ENCODE measurements around the gene FBXL22.

Gene FBXL22, protein sequence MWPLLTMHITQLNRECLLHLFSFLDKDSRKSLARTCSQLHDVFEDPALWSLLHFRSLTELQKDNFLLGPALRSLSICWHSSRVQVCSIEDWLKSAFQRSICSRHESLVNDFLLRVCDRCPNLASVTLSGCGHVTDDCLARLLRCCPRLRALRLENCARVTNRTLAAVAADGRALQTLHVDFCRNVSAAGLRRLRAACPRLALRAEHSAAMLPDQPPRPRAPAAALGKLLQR
- 1.5 to 2.7 reads per million in 2 donors for total RNA-seq

DNA sequence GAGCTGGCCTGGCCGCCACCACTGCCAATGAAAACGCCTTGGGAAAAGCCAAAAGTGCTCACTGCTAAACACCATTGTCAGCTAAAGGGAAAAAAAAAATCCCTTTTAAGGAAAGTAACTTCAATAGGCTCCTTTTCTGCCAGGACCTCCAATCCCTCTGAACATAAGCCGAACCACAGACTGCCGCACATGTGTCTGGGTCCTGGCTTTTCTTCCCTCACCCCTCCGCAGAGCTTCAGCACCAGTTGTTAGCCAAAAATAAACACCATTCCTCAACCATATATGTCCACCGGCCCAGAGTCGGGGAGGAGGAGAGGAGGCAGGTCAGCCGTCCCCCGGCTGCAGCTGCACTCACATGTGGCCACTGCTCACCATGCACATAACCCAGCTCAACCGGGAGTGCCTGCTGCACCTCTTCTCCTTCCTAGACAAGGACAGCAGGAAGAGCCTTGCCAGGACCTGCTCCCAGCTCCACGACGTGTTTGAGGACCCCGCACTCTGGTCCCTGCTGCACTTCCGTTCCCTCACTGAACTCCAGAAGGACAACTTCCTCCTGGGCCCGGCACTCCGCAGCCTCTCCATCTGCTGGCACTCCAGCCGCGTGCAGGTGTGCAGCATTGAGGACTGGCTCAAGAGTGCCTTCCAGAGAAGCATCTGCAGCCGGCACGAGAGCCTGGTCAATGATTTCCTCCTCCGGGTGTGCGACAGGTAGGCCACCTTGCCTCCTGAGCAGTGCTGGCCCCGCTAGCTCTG, at the start of gene FBXL22:
TSS of gene FBXL22 (plus strand) at position 350 of the 753 bp plus-strand sequence. CDS start at position 356, 6 bp downstream.
- no peak for DNase-seq

DNA sequence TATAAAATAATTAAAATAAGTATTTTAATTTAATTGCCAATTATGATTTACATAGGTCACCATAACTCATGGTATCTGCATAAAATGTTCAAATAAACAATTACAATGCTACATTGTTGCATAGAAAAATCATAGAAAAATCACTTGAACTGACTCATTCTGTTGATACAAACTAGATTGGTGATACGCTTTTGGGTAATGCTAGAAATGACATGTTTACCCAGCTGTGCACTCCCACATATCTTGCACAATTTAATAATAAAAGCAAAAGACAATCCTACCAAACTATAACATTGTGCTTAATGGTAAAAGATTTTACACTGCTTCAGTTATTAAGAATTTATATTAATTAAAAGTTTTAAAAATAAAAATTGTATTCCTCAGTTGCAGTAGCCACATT, 45.8 kb upstream of the FBXL22 start:
- DNase-seq = no peak

DNA sequence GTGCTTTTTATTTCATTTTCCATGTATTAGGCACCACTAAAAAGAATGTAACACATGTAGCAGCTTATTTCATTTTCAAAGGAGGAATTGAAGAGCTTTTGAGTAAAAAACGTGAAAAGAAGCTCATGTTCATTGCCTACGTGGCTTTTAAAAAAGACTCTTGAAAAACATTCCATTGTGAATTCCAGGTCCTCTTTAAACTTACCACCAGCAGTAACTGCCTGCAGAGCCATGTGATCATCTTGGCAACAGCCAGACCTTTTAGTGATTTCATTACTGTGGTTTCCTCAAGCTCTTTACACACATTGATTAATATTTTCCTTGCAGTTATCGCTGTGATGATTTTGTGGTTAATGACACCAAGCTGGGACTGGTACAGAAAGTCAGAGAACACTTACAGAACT, 43.8 kb upstream of the FBXL22 start:
- DNase-seq = no peak

DNA sequence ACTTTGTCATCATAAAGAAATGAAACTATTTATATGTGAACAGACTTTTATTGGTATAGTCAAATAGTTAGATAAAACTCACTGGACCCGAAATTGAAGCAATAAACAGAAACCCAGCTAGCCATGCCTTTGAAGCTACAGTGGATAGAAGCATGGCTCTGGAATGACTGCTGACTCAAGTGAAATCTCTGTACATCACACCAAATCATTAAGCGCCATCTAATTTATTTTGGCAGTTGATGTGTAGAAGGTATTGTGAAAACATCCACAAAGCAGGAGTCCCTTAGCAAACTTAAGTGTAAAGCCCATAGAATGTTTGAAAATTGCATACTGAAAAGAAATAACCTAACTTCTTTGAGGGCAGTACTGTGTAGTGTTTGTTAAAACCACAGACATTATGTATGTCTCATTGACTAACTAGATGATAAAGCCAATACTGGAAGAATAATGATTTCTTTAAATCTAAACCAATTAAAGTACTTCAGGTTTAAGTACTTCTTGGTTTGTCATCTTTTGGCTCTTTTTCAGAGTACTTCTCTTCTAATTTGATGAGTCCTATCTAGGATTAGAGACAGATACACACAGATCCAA, 42.8 kb upstream of the FBXL22 start:
- DNase-seq = no peak

DNA sequence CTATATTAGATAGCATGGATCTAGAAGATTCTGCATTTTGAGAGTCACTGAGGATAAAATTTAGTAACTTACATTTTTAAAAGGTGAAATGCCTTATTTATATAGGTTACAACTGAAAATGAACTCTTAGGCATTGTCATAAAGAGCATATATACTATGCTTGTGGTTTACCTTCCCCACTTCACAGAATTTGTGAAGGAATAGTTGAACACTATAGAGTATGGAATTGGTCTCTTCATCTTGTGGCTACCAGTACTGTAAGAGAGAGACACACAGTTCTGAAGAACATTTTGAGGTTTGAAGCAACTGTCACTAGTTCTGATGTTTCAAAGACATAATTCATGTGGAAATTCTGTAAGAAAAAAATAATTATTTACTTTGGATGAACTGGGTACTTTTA, 41.7 kb upstream of the FBXL22 start:
- no peak for DNase-seq

DNA sequence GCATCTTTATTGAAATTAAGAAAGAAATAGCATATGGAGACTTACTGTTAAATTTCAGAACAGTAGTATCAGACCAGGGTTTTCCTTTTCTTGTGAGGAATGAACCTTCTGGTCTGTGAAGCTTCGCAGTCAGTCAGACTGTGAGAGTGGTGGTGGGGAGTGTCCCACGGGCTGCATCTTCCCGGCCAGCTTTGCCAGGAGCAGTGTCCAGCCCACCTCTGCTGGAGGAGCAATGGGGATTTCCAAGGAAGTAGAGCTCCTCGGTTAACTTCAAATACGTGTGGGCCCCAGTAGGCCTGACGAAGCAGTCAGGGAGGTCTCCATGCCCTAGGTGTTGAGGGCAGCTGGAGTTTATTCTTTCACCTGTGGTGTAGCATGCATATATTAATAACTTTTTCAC, 40.9 kb upstream of the FBXL22 start:
- DNase-seq = no peak

DNA sequence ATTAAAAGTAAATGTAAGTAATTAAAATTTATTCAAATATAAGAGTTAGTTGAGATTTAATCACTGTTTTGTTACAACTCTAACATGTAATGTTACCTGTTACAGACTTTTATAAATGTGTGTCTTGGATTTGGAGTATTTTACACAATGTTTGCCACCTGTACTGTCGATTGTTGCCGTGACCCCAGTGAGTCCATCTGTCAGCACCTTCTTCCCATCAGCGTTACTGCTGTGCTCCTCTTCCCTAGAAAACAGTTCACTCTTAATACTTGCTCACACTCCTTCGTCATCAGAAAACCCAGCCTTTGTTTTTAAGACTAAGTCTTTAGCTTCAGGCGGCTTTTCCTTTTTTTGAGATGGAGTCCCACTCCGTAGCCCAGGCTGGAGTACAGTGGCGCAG, 40.5 kb upstream of the FBXL22 start:
- no peak for DNase-seq

DNA sequence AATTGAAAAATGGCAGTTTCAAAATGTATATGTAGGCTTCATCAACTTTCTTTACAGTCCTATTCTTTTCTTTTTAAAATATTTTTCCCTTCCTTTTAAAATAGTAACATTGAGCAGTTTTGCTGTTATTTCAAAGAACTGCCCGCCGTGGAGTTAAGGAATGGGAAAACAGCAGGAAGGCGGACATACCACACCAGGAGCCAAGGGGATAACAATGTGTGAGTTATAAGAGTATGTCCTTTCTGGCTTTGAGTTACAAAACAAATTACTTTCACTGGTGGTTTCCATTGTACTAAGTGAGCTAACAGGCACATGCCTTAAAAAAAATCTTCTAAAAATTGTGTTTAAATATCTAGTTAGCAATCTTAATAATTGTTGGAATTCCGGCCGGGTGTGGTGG, 37.4 kb upstream of the FBXL22 start:
- no peak for DNase-seq

DNA sequence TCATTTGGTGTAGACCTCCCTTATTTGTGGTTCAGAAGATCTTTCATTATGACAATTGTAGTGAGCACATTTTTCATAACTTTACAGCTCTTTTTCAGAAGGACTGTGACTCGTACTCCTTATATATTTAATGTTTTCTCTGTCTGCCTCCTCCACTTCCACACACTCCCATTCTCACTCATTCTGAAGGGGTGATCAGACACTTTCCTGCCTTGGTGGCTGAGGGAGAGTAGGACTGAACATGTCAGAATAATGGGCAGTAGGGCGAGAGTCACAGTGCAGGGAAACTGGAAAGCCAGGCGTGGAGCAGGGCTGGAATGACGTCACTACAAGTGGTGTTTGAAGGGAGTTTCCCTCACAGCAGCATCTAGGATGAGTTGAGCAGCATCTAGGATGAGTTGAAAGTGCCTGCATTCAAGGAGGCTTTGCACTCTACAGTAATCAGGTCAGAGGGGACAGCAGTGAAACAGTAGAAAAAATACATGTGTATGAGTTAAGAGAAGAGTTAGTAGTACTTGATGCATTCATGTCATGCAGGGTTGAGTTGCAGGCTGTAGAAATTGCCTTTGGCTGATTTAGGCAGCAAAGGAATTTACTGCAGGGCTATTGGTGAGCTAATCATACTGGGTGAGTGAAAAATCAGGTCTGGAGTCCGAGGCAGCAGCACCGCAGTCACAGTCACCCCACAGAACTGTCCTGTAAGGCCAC, 36.3 kb upstream of the FBXL22 start:
- DNase-seq = no peak

DNA sequence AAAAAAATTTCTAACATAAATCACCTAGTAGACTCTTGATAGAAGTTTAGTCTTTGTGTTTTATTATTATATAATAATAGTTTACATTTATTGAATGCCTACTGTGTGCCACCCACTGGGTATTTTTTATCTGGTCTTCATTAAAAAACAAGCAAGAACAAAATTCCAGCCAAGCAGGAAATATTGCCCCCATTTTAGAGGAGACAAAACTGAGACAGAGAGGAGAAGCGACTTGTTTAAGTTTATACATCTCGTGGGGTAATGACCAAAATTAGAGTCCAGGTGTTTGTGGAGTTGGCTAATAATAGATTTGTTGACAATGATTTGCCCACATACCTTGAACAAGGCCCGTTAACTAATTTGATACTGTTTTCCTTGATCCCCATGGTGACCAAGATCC, 33.1 kb upstream of the FBXL22 start:
- DNase-seq = no peak

DNA sequence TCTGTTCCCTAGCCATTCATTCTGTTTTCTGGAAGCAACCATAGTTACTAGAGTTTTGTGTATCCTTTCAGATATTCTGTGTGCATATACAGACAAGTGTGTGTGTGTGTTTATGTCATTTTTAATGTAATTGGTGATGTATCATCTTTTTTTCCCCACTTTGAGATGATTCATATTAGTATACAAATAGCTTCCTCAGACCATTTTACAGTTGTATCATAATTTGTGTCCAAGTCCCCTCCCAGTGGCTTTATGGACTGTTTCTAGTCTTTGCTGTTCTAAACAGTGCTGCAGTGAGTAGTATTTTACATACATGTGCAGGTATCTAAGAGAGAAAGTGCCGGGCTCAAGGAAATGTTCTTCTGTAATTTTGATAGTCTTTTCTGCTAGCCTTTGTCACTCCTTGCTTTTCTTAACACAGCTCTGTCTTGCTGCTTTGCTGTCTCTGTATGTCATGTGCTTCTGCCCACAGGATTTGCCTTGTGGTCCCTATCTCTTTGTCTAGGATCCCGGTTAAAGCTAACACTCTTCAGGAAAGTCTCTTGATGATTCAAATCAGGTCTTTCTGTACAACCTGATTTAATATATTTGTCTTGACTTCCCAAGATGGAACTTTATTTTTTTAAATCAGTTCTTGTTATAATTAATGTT, 31.5 kb upstream of the FBXL22 start:
- DNase-seq = no peak

DNA sequence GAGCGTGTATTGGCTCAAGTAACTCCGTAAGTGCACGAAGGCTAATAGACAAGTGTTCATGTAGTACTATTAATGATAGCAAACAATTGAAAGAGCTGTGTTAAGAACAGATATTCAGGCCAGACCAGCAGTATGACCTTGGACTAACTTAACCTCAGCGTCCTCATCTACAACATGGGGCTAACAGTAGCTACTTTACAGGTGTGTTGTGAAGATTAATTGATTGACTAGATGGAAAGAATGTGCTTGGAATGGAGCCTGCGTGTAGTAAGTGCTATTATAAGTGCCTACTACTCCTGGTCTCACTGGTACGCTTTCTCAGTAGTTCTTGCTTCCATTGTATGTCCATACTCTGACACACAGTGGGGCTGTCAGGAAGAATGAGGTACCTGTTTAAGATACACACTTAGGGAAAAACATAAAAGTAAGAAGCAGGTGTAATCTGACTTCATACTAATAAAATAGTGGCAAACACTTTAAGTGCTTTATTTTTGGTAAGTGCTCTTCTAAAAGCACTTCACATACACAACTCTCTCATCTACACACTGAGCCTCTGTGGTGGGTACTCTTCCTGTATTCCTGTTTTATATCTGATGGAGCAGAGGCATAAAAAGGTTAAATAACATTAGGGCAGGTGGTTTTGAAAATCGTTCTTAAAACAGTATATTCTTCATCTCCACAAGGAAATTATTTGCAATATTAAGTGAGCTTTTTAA, 24.3 kb upstream of the FBXL22 start:
- DNase-seq = no peak

DNA sequence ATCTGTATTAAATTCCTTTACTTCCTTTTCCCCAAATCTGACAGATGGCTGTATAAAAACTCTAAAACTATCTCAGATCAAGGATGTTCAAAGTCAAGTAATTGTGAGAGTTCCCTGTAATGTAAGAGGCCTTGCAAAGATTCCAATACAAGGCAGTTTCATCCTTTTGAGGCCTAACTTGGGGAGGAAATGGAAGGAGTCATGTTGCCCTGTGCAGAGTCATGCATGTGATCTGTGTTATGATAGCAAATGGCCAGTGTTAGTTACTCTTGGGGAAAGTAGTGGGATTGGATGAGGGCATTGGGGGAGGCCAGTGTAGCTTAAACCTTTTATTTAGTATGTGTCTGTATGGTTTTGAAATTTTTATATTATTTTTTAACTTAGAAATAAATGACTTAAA, 23.7 kb upstream of the FBXL22 start:
- DNase-seq = no peak

DNA sequence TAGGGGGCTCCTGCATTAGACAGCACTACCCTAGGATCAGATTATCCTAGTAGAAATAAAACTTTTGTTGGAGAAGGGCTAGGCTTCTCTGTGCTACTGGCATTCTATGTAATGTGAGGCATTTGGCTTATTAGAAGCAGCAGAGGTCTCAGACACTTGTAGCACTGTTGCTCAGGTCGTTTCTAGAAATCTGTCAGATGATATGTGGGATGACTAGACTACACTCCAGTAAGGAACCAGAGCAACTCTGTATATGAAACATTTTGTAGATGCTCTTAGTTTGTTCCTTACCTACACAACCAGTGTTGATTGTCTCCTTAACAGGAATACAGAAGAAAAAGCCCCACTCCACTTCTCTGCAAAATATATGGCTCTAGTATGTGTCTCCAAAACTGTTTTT, 21.9 kb upstream of the FBXL22 start:
- no peak for DNase-seq

DNA sequence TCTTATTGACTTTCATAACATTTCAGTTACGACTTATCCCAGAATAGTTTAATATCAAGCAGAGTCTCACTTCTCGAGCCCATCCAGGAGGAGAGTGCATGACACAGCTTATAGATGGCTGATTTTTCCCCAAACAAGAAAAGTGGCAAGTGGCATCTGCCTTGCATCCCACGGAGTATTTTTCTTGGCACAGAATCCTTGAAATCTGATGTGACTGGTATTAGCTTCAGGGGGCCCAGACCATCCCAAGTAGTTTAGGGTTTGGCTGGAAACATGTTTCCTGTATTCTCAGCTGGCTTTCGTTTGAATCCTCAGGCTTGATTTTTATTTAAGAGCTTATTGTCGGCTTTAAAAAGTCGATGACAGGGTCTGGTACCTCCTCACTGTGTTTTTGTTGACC, 20.7 kb upstream of the FBXL22 start:
- DNase-seq = no peak

DNA sequence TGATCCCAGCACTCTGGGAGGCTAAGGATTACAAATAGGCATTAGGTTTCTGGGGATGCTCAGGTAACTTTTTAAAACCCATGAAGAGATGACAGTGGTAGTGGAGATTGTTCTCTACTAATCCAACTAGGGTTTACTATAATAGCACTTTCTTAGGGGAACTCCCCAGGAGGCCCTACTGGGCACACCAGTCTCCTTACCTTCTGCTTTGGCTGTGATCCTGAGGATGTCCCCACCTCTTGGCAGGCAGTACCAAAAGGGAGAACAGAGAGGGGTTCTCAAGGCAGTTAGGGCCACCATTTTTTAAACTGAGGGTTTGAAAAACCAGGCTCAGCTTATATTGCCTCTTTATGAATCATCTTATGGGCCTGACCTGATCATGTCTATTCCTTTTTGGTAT, 15.0 kb upstream of the FBXL22 start:
- no peak for DNase-seq

DNA sequence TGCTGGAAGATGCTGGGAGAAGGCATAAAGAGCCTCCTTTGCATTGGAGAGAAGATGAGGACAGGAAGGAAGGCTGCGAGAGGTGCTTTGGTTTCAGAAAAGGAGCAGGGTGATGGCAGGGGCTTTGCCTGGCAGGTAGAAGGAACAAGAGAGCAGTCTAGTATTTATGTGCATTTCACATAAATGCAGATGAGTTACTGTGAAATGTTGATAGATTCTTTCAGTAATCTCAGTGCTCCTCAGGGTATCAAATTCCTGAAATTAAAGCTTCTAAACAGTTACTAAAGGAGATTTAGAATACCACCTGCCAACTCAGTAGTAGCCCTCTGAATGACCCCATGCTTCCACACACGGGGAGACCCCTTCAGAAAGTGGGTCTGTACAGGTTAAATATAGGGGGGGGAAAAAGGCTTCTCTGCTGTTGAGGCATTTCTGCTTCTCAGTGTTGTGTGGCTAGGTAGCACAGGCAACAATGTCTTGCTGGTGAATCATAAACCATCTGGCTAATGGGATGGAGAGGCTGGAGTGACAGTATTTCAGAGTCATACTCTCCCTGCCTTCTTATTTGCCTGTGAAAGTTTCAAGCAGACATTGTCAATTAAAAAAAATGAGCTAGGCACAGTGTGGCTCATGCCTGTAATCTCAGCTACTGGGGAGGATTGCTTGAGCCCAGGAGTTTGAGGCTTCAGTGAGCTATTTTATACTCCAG, 14.3 kb upstream of the FBXL22 start:
- DNase-seq = no peak

DNA sequence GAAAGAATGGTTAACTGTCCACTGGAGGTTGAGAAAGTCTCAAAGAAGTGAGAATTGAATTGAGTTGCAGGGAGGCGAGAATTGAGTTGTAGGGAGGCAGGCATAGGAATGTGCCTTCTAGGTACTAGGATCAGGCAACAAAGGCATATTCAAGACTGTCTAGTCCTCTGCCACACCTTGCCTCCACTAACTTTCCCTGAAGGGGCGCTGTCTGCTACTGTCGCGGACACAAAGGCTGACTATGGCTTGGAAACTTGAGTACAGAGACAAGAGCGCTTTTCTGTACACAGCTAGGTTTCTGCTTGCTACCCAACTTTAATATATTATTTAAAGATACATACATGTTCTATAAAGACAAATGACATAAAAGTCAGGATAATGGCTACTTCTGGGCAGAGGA, 10.4 kb upstream of the FBXL22 start:
- DNase-seq = no peak

DNA sequence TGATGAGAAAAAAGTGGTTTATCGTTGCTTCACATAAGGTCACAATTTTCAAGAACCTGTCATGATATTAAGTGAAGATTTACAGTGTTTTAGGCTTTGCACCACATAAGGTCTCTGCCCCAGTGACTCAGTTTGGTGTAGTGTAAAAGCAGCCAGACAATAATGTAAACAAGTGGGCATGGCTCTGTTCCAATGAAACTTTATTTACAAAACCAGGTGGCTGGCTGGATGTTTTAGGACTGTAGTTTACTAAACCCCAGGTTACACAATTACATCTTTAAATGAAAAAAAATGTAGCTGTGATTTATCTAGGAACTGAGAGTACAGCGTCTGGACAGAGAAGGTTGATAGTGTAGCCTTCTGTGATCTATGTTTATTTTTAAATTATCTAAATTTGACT, 9.7 kb upstream of the FBXL22 start:
- DNase-seq = no peak

DNA sequence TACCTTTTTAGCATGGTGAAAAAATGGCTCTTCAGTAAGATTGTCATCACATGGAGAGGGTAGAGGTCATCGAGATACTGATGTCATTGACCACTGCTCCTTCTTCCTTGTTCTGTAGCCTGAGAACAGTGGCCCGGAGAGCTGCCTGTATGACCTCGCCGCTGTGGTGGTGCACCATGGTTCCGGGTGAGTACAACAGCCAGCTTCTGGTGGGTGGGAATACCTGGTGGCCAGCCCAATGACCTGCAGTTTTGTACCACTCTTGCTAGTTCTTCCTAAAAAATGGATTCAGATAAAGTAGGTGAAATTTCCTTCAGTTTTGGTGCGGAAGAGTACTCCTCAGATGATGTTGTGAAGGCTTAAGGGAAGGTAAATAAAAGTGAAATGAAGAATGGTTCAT, 8.4 kb upstream of the FBXL22 start:
- DNase-seq = no peak
